ENCODE results near the gene HGF. TPM values are rescaled to one million over a fixed set of nuclear protein-coding genes. Genes with fewer than 3 reads are reported as not detected.

The HGF gene
- total and polyA plus RNA-seq, 2 of the 8 experiments (the other 6 are each of a cell fraction or from before 2014, with no cell fraction given): 0.05 to 0.60 TPM

DNA sequence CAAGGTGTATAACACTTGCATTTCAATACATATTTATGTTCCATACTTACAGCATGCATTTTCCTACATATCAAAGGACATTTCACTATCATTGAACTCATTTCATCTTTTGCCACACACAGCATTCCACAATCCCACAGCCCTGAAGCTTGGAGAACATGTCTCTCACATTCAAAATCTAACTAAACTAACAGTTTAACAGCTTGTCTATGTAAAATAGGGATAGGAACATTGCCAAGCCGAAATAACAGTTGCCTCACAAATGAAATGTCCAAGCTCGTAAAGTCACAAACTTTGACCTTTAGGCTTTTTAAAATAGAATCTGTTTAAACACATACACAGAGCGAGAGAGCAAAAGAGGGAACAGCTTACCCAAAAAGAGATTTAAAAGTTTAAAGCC lies 65.3 kb downstream of the HGF start (continued):
- TF ChIP-seq GTF2F1 (IDR thresholded peaks at IDR 0.05; ENCODE audit: borderline replicate concordance, low read depth, low read length): no peak
- no peak for TF ChIP-seq MAFK (IDR thresholded peaks at IDR 0.05; ENCODE audit: low read depth, low read length)
- TF ChIP-seq, protein P1, sequence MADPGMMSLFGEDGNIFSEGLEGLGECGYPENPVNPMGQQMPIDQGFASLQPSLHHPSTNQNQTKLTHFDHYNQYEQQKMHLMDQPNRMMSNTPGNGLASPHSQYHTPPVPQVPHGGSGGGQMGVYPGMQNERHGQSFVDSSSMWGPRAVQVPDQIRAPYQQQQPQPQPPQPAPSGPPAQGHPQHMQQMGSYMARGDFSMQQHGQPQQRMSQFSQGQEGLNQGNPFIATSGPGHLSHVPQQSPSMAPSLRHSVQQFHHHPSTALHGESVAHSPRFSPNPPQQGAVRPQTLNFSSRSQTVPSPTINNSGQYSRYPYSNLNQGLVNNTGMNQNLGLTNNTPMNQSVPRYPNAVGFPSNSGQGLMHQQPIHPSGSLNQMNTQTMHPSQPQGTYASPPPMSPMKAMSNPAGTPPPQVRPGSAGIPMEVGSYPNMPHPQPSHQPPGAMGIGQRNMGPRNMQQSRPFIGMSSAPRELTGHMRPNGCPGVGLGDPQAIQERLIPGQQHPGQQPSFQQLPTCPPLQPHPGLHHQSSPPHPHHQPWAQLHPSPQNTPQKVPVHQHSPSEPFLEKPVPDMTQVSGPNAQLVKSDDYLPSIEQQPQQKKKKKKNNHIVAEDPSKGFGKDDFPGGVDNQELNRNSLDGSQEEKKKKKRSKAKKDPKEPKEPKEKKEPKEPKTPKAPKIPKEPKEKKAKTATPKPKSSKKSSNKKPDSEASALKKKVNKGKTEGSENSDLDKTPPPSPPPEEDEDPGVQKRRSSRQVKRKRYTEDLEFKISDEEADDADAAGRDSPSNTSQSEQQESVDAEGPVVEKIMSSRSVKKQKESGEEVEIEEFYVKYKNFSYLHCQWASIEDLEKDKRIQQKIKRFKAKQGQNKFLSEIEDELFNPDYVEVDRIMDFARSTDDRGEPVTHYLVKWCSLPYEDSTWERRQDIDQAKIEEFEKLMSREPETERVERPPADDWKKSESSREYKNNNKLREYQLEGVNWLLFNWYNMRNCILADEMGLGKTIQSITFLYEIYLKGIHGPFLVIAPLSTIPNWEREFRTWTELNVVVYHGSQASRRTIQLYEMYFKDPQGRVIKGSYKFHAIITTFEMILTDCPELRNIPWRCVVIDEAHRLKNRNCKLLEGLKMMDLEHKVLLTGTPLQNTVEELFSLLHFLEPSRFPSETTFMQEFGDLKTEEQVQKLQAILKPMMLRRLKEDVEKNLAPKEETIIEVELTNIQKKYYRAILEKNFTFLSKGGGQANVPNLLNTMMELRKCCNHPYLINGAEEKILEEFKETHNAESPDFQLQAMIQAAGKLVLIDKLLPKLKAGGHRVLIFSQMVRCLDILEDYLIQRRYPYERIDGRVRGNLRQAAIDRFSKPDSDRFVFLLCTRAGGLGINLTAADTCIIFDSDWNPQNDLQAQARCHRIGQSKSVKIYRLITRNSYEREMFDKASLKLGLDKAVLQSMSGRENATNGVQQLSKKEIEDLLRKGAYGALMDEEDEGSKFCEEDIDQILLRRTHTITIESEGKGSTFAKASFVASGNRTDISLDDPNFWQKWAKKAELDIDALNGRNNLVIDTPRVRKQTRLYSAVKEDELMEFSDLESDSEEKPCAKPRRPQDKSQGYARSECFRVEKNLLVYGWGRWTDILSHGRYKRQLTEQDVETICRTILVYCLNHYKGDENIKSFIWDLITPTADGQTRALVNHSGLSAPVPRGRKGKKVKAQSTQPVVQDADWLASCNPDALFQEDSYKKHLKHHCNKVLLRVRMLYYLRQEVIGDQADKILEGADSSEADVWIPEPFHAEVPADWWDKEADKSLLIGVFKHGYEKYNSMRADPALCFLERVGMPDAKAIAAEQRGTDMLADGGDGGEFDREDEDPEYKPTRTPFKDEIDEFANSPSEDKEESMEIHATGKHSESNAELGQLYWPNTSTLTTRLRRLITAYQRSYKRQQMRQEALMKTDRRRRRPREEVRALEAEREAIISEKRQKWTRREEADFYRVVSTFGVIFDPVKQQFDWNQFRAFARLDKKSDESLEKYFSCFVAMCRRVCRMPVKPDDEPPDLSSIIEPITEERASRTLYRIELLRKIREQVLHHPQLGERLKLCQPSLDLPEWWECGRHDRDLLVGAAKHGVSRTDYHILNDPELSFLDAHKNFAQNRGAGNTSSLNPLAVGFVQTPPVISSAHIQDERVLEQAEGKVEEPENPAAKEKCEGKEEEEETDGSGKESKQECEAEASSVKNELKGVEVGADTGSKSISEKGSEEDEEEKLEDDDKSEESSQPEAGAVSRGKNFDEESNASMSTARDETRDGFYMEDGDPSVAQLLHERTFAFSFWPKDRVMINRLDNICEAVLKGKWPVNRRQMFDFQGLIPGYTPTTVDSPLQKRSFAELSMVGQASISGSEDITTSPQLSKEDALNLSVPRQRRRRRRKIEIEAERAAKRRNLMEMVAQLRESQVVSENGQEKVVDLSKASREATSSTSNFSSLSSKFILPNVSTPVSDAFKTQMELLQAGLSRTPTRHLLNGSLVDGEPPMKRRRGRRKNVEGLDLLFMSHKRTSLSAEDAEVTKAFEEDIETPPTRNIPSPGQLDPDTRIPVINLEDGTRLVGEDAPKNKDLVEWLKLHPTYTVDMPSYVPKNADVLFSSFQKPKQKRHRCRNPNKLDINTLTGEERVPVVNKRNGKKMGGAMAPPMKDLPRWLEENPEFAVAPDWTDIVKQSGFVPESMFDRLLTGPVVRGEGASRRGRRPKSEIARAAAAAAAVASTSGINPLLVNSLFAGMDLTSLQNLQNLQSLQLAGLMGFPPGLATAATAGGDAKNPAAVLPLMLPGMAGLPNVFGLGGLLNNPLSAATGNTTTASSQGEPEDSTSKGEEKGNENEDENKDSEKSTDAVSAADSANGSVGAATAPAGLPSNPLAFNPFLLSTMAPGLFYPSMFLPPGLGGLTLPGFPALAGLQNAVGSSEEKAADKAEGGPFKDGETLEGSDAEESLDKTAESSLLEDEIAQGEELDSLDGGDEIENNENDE (IDR thresholded peaks at IDR 0.05; ENCODE audit: insufficient replicate concordance, low read length): no peak
- no peak for TF ChIP-seq EP300 (IDR thresholded peaks at IDR 0.05; ENCODE audit: borderline replicate concordance in 1 of 2, low read depth in 2 of 2, low read length in 2 of 2)
- no peak for TF ChIP-seq SAP30 (IDR thresholded peaks at IDR 0.05; ENCODE audit: insufficient read depth, insufficient replicate concordance, low read length)
- no peak for TF ChIP-seq SIN3A (conservative IDR thresholded peaks at IDR 0.05 in 1 of 2, IDR thresholded peaks at IDR 0.05 in 1 of 2; ENCODE audit: low read depth in 1 of 2, low read length in 2 of 2)
